Neural cell (in vitro differentiated cells): ENCODE data around the gene ZNF385D. TPM values are rescaled to one million over a fixed set of nuclear protein-coding genes. Genes with fewer than 3 reads are reported as not detected.

Source experiments
- H2AFZ ChIP-seq: fragments of 200-600, 300-800 bp; sonication (generic), shearing (Covaris generic); 2 replicates; pipeline ENCODE4 v1.6.0; 2014; ENCODE audit warnings: low read depth, mild to moderate bottlenecking, antibody characterized with exemption, low read length, moderate library complexity
- H3F3A ChIP-seq: fragments of 200-600 bp; shearing (Covaris generic); 2 replicates; pipeline ENCODE4 v1.6.1; 2016; ENCODE audit warnings: mild to moderate bottlenecking, moderate library complexity, mixed read lengths, antibody characterized with exemption, low read length; ENCODE audit not compliant: insufficient read depth, poor library complexity, severe bottlenecking
- H3K27ac ChIP-seq: fragments of 200-600, 300-800 bp; sonication (generic), shearing (Covaris generic); 2 replicates; pipeline ENCODE4 v1.5.1; 2014; ENCODE audit warnings: mild to moderate bottlenecking, low read length, moderate library complexity
- H3K27me3 ChIP-seq: fragments of 300-800, 200-600 bp; sonication (generic), shearing (Covaris generic); 2 replicates; pipeline ENCODE4 v1.6.0; 2014; ENCODE audit warnings: mild to moderate bottlenecking, low read depth, low read length, moderate library complexity; ENCODE audit not compliant: insufficient read depth
- H3K36me3 ChIP-seq: fragments of 300-800, 200-600 bp; sonication (generic), shearing (Covaris generic); 2 replicates; pipeline ENCODE4 v1.5.1; 2014; ENCODE audit warnings: mild to moderate bottlenecking, antibody characterized with exemption, low read length, moderate library complexity; ENCODE audit not compliant: insufficient read depth
- H3K4me2 ChIP-seq: fragments of 300-800, 200-600 bp; sonication (generic), shearing (Covaris generic); 2 replicates; pipeline ENCODE4 v1.6.0; 2014; ENCODE audit warnings: mild to moderate bottlenecking, low read length
- H3K4me3 ChIP-seq: fragments of 300-800, 200-600 bp; sonication (generic), shearing (Covaris generic); 2 replicates; pipeline ENCODE4 v1.5.1; 2014; ENCODE audit warnings: mild to moderate bottlenecking, low read length, moderate library complexity
- H3K79me2 ChIP-seq: fragments of 200-600 bp; shearing (Covaris generic); replicated peaks from 2 replicates; pipeline ENCODE4 v1.6.0; 2014; ENCODE audit warnings: mild to moderate bottlenecking, low read length, moderate library complexity; ENCODE audit not compliant: insufficient read depth
- H3K9ac ChIP-seq: fragments of 300-800, 200-600 bp; sonication (generic), shearing (Covaris generic); 2 replicates; pipeline ENCODE4 v1.6.1; 2016; ENCODE audit warnings: mild to moderate bottlenecking, low read length, mixed read lengths
- H3K9me2 ChIP-seq: fragments of 200-600 bp; shearing (Covaris generic); 2 replicates; pipeline ENCODE4 v1.6.1; 2016; ENCODE audit warnings: mild to moderate bottlenecking, low read length, mixed read lengths; ENCODE audit not compliant: insufficient read depth
- H3K9me3 ChIP-seq: fragments of 200-600, 300-800 bp; sonication (generic), shearing (Covaris generic); 2 replicates; pipeline ENCODE4 v1.6.1; 2016; ENCODE audit warnings: mild to moderate bottlenecking, mixed run types, low read length, moderate library complexity, mixed read lengths
- H4K20me1 ChIP-seq: fragments of 200-600 bp; shearing (Covaris generic); 2 replicates; pipeline ENCODE4 v1.6.1; 2016; ENCODE audit warnings: mild to moderate bottlenecking, mixed run types; ENCODE audit not compliant: insufficient read depth
- CTCF ChIP-seq: fragments of 450-650 bp; IDR thresholded peaks from 2 replicates; pipeline ENCODE4 v1.5.1; 2014; ENCODE audit warnings: antibody characterized with exemption, mild to moderate bottlenecking, moderate library complexity; ENCODE audit not compliant: poor library complexity, severe bottlenecking
- EP300 ChIP-seq: fragments of 450-650 bp; conservative IDR thresholded peaks from 2 replicates; pipeline ENCODE4 v1.6.1; 2014; ENCODE audit warnings: antibody characterized with exemption, mild to moderate bottlenecking, moderate library complexity; ENCODE audit not compliant: poor library complexity, severe bottlenecking
- EZH2 ChIP-seq: fragments of 200-600, 300-800 bp; shearing (Covaris generic), sonication (generic); IDR thresholded peaks from 2 replicates; pipeline ENCODE4 v1.6.1; 2014; ENCODE audit warnings: antibody characterized with exemption, low read length, borderline replicate concordance, mild to moderate bottlenecking; ENCODE audit not compliant: insufficient read depth, poor library complexity, severe bottlenecking
- MXI1 ChIP-seq: fragments of 450-650 bp; conservative IDR thresholded peaks from 2 replicates; pipeline ENCODE4 v1.6.1; 2014; ENCODE audit warnings: antibody characterized with exemption, mild to moderate bottlenecking; ENCODE audit not compliant: poor library complexity, severe bottlenecking
- POLR2AphosphoS5 ChIP-seq: IDR thresholded peaks from 2 replicates; pipeline ENCODE4 v1.6.1; 2012
- RAD21 ChIP-seq: fragments of 450-650 bp; conservative IDR thresholded peaks from 2 replicates; pipeline ENCODE4 v1.6.1; 2014; ENCODE audit warnings: antibody characterized with exemption, mild to moderate bottlenecking, moderate library complexity
- REST ChIP-seq: IDR thresholded peaks from 2 replicates; pipeline ENCODE4 v1.6.1; 2012; ENCODE audit warnings: borderline replicate concordance
- SMC3 ChIP-seq: fragments of 450-650 bp; conservative IDR thresholded peaks from 2 replicates; pipeline ENCODE4 v1.6.1; 2014; ENCODE audit warnings: antibody characterized with exemption, mild to moderate bottlenecking, moderate library complexity; ENCODE audit not compliant: poor library complexity
- TAF1 ChIP-seq: IDR thresholded peaks from 2 replicates; pipeline ENCODE4 v1.6.1; 2012; ENCODE audit warnings: low read depth
- polyA plus RNA-seq: library from polyadenylated mRNA; depleted of rRNA; stranded (reverse); fragments of >200 nt; gene quantifications from 2 replicates; pipeline ENCODE4 v1.2.3, GENCODE V29; 2014

The ZNF385D gene
- polyA plus RNA-seq, 1 donor from 2014 or later = 3.4 TPM

GRCh38 chr3:21585216-21585740 is 165.7 kb downstream of the ZNF385D start:
- no peaks in the 10 kb centered on the region for H3K9me2 ChIP-seq
- no peak overlapping the region for H3K4me3 ChIP-seq
- no peaks in the 10 kb centered on the region for H4K20me1 ChIP-seq
- H3K36me3 ChIP-seq = no peaks in the 10 kb centered on the region
- no peaks in the 10 kb centered on the region for H3K9me3 ChIP-seq
- no peaks in the 10 kb centered on the region for H3K27me3 ChIP-seq
- H3K79me2 ChIP-seq = no peaks in the 10 kb centered on the region
- no peak overlapping the region for H2AFZ ChIP-seq
- no peak overlapping the region for H3K9ac ChIP-seq
- H3K27ac ChIP-seq = no peak overlapping the region
- no peak overlapping the region for H3K4me2 ChIP-seq
- no peaks in the 10 kb centered on the region for H3F3A ChIP-seq
- no peak for TF ChIP-seq EZH2
- TF ChIP-seq POLR2AphosphoS5 = no peak
- no peak for TF ChIP-seq CTCF
- TF ChIP-seq RAD21 = no peak
- TF ChIP-seq MXI1 = no peak
- no peak for TF ChIP-seq TAF1
- no peak for TF ChIP-seq SMC3
- no peak for TF ChIP-seq EP300
- no peak for TF ChIP-seq REST

- no peaks in the 10 kb centered on the region for H3K9me3 ChIP-seq
- H4K20me1 ChIP-seq = no peaks in the 10 kb centered on the region
- H3K79me2 ChIP-seq = no peaks in the 10 kb centered on the region
- H3K27me3 ChIP-seq = no peaks in the 10 kb centered on the region
- TF ChIP-seq CTCF (no peak), RAD21 (no peak), REST (no peak), POLR2AphosphoS5 (no peak), TAF1 (no peak), MXI1 (no peak), SMC3 (no peak)
- no peak overlapping the region for H2AFZ ChIP-seq
- H3K4me3 ChIP-seq = no peak overlapping the region
- no peaks in the 10 kb centered on the region for H3K36me3 ChIP-seq
- H3K4me2 ChIP-seq = no peak overlapping the region
- no peaks in the 10 kb centered on the region for H3K9me2 ChIP-seq
- H3K9ac ChIP-seq = no peak overlapping the region
- no peak overlapping the region for H3K27ac ChIP-seq
- H3F3A ChIP-seq = no peaks in the 10 kb centered on the region
Measured at GRCh38 chr3:21573291-21573690, 177.7 kb downstream of the ZNF385D start.
